ENCODE measurements around the gene PYGB.

DNA sequence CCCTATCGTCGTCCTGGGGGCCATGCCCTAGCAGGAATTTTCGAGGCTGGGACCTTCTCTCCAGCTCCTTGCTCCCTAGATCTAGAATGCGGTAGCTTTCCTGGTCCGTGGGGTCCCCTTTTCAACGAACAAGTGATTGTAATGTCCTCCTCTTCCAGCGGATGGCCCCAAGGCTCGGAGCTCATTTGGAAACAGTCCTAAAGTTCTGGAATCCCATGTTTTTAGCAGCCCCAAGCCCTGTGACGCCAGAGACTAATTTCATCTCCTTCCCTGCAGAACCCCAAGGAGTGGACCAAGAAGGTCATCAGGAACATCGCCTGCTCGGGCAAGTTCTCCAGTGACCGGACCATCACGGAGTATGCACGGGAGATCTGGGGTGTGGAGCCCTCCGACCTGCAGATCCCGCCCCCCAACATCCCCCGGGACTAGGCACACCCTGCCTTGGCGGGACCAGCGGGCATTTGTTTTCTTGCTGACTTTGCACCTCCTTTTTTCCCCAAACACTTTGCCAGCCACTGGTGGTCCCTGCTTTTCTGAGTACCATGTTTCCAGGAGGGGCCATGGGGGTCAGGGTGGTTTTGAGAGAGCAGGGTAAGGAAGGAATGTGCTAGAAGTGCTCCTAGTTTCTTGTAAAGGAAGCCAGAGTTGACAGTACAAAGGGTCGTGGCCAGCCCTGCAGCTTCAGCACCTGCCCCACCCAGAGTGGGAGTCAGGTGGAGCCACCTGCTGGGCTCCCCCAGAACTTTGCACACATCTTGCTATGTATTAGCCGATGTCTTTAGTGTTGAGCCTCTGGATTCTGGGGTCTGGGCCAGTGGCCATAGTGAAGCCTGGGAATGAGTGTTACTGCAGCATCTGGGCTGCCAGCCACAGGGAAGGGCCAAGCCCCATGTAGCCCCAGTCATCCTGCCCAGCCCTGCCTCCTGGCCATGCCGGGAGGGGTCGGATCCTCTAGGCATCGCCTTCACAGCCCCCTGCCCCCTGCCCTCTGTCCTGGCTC is 48.5 kb downstream of the PYGB start:
- TF ChIP-seq POLR2AphosphoS5 (IDR thresholded peaks at IDR 0.05) (no peak), POLR2A (IDR thresholded peaks at IDR 0.05) (no peak)
- TF ChIP-seq, protein P1, sequence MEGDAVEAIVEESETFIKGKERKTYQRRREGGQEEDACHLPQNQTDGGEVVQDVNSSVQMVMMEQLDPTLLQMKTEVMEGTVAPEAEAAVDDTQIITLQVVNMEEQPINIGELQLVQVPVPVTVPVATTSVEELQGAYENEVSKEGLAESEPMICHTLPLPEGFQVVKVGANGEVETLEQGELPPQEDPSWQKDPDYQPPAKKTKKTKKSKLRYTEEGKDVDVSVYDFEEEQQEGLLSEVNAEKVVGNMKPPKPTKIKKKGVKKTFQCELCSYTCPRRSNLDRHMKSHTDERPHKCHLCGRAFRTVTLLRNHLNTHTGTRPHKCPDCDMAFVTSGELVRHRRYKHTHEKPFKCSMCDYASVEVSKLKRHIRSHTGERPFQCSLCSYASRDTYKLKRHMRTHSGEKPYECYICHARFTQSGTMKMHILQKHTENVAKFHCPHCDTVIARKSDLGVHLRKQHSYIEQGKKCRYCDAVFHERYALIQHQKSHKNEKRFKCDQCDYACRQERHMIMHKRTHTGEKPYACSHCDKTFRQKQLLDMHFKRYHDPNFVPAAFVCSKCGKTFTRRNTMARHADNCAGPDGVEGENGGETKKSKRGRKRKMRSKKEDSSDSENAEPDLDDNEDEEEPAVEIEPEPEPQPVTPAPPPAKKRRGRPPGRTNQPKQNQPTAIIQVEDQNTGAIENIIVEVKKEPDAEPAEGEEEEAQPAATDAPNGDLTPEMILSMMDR (IDR thresholded peaks at IDR 0.05), result peak in 3 of 6 experiments; percentile 29 to 33 (median 33)
